HL-60 (cell line): ENCODE measurements around the gene WASL.
"Not testable (repeated sequence)": the region's sequence is repeated elsewhere in the genome, so short reads cannot be mapped to it uniquely, and the experiment has no call there.

ENCODE experiments used
- DNase-seq, 2 experiments: peaks; one replicate each; pipeline ENCODE4 v3.0.0-alpha.2; 2010 to 2020; ENCODE audit warnings: low read depth in 1 of 2, low spot score in 1 of 2
- H3K27ac ChIP-seq: fragments of 250-450 bp; sonication (Bioruptor Pico); replicated peaks from 2 replicates; pipeline ENCODE4 v1.5.1; 2020; ENCODE audit warnings: mild to moderate bottlenecking, moderate library complexity
- H3K27me3 ChIP-seq: fragments of 250-450 bp; sonication (Bioruptor Pico); 2 replicates; pipeline ENCODE4 v1.5.1; 2021; ENCODE audit warnings: mild to moderate bottlenecking, moderate library complexity; ENCODE audit not compliant: insufficient read depth, poor library complexity, severe bottlenecking
- H3K4me3 ChIP-seq: replicated peaks from 2 replicates; pipeline ENCODE4 v1.5.1; 2011; ENCODE audit warnings: mild to moderate bottlenecking, control low read depth, low read length; ENCODE audit not compliant: insufficient read depth
- CTCF ChIP-seq: IDR thresholded peaks from one replicate; pipeline ENCODE4 v1.5.1; 2011; ENCODE audit warnings: low read length, control low read depth, inconsistent platforms; ENCODE audit not compliant: insufficient read depth
- GABPA ChIP-seq: IDR thresholded peaks from 2 replicates; pipeline ENCODE4 v1.6.1; 2012; ENCODE audit warnings: low read depth
- POLR2AphosphoS5 ChIP-seq: IDR thresholded peaks from 2 replicates; pipeline ENCODE4 v1.6.1; 2012; ENCODE audit warnings: low read depth
- REST ChIP-seq: IDR thresholded peaks from 2 replicates; pipeline ENCODE4 v1.6.1; 2012; ENCODE audit warnings: low read depth; ENCODE audit not compliant: insufficient replicate concordance
- SPI1 ChIP-seq: IDR thresholded peaks from 2 replicates; pipeline ENCODE4 v1.6.1; 2012; ENCODE audit warnings: low read depth, mild to moderate bottlenecking, borderline replicate concordance

Gene WASL

GRCh38 chr7:123725586-123726171 lies 23.1 kb downstream of the WASL start:
- TF ChIP-seq GABPA (no peak), SPI1 (no peak), REST (no peak), CTCF (no peak), POLR2AphosphoS5 (no peak)
- Histone ChIP-seq H3K27ac (no peak overlapping the region), H3K27me3 (no peaks in the 10 kb centered on the region), H3K4me3 (no peak overlapping the region)
- no peak for DNase-seq

GRCh38 chr7:123724817-123725253 lies 24.0 kb downstream of the WASL start:
- no peak for TF ChIP-seq POLR2AphosphoS5
- TF ChIP-seq GABPA, result no peak
- peak; percentile 7; the same call in 1 of the 2 replicates for TF ChIP-seq SPI1
- TF ChIP-seq REST, result no peak
- TF ChIP-seq CTCF, result no peak
- H3K4me3 ChIP-seq, result no peak overlapping the region

GRCh38 chr7:123723913-123724312 lies 24.9 kb downstream of the WASL start:
- no peak overlapping the region for H3K27ac ChIP-seq
- H3K27me3 ChIP-seq, result no peaks in the 10 kb centered on the region
- no peak overlapping the region for H3K4me3 ChIP-seq
- TF ChIP-seq REST (no peak), GABPA (no peak), CTCF (no peak), POLR2AphosphoS5 (no peak), SPI1 (no peak)
- no peak for DNase-seq

More at GRCh38 chr7:123724817-123725253, 24.0 kb downstream of the WASL start:
- H3K27me3 ChIP-seq, result no peaks in the 10 kb centered on the region
- no peak for DNase-seq
- H3K27ac ChIP-seq, result no peak overlapping the region

- not testable (repeated sequence) for H3K27ac ChIP-seq, H3K27me3 ChIP-seq, DNase-seq, H3K4me3 ChIP-seq
These were observed 28.3 kb downstream of the WASL start for GRCh38 chr7:123720527-123720926.
